Stimulated activated CD8-positive, alpha-beta memory T cell treated with anti-CD3 and anti-CD28 coated beads, Interleukin-7, amount 100 ng/mL, for 4 hours (primary cell): Measurements from ENCODE around the gene FUS.

ENCODE experiments used
- DNase-seq, 2 donors: peaks; one replicate each; pipeline ENCODE4 v3.0.0-alpha.2; 2020; ENCODE audit warnings: low read depth in 2 of 2

The FUS gene

GRCh38 chr16:31229501-31229900 is 49.6 kb downstream of the FUS start:
- DNase-seq = no peak

- DNase-seq = no peak
These were observed 58.1 kb downstream of the FUS start for GRCh38 chr16:31238041-31238440.
